GM18873 (cell line): ENCODE measurements around the gene FYN.

Source experiments
- ATAC-seq: cut with Tn5 transposase; IDR thresholded peaks from one replicate; pipeline ENCODE4 v1.9.1; 2021; ENCODE audit warnings: mild to moderate bottlenecking, moderate library complexity, moderate number of reproducible peaks; ENCODE audit not compliant: unreplicated experiment, low FRiP score

FYN gene

GRCh38 chr6:111885373-111886027 lies 12.2 kb upstream of the FYN start:
- ATAC-seq, result no peak

GRCh38 chr6:111884068-111884467 lies 10.8 kb upstream of the FYN start:
- ATAC-seq, result no peak

- ATAC-seq, result no peak
These were observed 7.1 kb upstream of the FYN start for GRCh38 chr6:111880181-111880888.

GRCh38 chr6:111875741-111876140 lies 2.5 kb upstream of the FYN start:
- no peak for ATAC-seq

- ATAC-seq, result no peak
These were observed 768 bp upstream of the FYN start for GRCh38 chr6:111874025-111874415.

- ATAC-seq, result peak; percentile 1
These were observed 663 bp downstream of the FYN start for GRCh38 chr6:111872401-111873177.

GRCh38 chr6:111871725-111872400 lies 1.4 kb downstream of the FYN start:
- ATAC-seq, result no peak

- ATAC-seq, result no peak
These were observed 2.0 kb downstream of the FYN start for GRCh38 chr6:111871207-111871606.

- no peak for ATAC-seq
These were observed 2.5 kb downstream of the FYN start for GRCh38 chr6:111870742-111871064.

GRCh38 chr6:111870051-111870741 lies 3.1 kb downstream of the FYN start:
- ATAC-seq, result no peak

- no peak for ATAC-seq
These were observed 6.4 kb downstream of the FYN start for GRCh38 chr6:111866857-111867256.

GRCh38 chr6:111865909-111866546 lies 7.2 kb downstream of the FYN start:
- no peak for ATAC-seq

GRCh38 chr6:111865049-111865585 lies 8.1 kb downstream of the FYN start:
- ATAC-seq, result no peak

- ATAC-seq, result no peak
These were observed 8.9 kb downstream of the FYN start for GRCh38 chr6:111864138-111865048.

GRCh38 chr6:111862741-111863140 lies 10.5 kb downstream of the FYN start:
- ATAC-seq, result no peak

- no peak for ATAC-seq
These were observed 10.9 kb downstream of the FYN start for GRCh38 chr6:111862314-111862713.

GRCh38 chr6:111861431-111861885 lies 11.8 kb downstream of the FYN start:
- ATAC-seq, result no peak

GRCh38 chr6:111858347-111858746 lies 14.9 kb downstream of the FYN start:
- no peak for ATAC-seq
